CD14-positive monocyte (primary cell): Measurements from ENCODE around the gene SPAG17. TPM values are rescaled to one million over a fixed set of nuclear protein-coding genes. Genes with fewer than 3 reads are reported as not detected.

ENCODE experiments used
- DNase-seq, 3 donors: peaks; one replicate each; pipeline ENCODE4 v3.0.0-alpha.2; 2011 to 2022
- H2AFZ ChIP-seq: 2 replicates; pipeline ENCODE4 v1.6.0; 2012; ENCODE audit warnings: mild to moderate bottlenecking, low read depth, low read length, inconsistent platforms; ENCODE audit not compliant: insufficient read depth, poor library complexity, severe bottlenecking
- H3K27ac ChIP-seq, 2 donors: 1 replicate in 1 of 2; 2 replicates in 1 of 2; pipeline ENCODE4 v1.5.1; 2012 to 2013; ENCODE audit warnings: low read length in 2 of 2, control low read depth in 1 of 2, inconsistent platforms in 1 of 2, low read depth in 1 of 2, mild to moderate bottlenecking in 1 of 2
- H3K27me3 ChIP-seq, 2 donors: one replicate each; pipeline versions ENCODE4 v1.6.0 to v1.6.1; 2011 to 2013; ENCODE audit warnings: low read length in 2 of 2; ENCODE audit not compliant: control insufficient read depth in 2 of 2, insufficient read depth in 2 of 2
- H3K36me3 ChIP-seq, 2 donors: replicated peaks in 1 of 2; 1 replicate in 1 of 2; 2 replicates in 1 of 2; pipeline versions ENCODE4 v1.5.1 to v1.6.1; 2012 to 2013; ENCODE audit warnings: low read length in 2 of 2, control low read depth in 1 of 2, inconsistent platforms in 1 of 2, mild to moderate bottlenecking in 1 of 2; ENCODE audit not compliant: insufficient read depth in 2 of 2, control insufficient read depth in 1 of 2
- H3K4me1 ChIP-seq, 2 donors: 1 replicate in 1 of 2; 2 replicates in 1 of 2; pipeline versions ENCODE4 v1.5.1 to v1.6.1; 2012 to 2013; ENCODE audit warnings: low read length in 2 of 2, control low read depth in 1 of 2, inconsistent platforms in 1 of 2, mild to moderate bottlenecking in 1 of 2, moderate library complexity in 1 of 2; ENCODE audit not compliant: insufficient read depth in 2 of 2, control insufficient read depth in 1 of 2
- H3K4me2 ChIP-seq: replicated peaks from 2 replicates; pipeline ENCODE3; 2012; ENCODE audit warnings: low read length, moderate library complexity, mild to moderate bottlenecking; ENCODE audit not compliant: poor library complexity, severe bottlenecking; ENCODE audit errors: extremely low read depth
- H3K4me3 ChIP-seq, 3 experiments: fragments of 200-600 bp in 1 of 3; sonication (generic) in 1 of 3; replicated peaks in 1 of 3; 1 replicate in 2 of 3; 2 replicates in 1 of 3; pipeline ENCODE4 v1.5.1; 2011 to 2013; ENCODE audit warnings: low read length in 3 of 3, mild to moderate bottlenecking in 3 of 3, control low read depth in 2 of 3, low read depth in 2 of 3, inconsistent platforms in 1 of 3, moderate library complexity in 1 of 3
- H3K79me2 ChIP-seq: 2 replicates; pipeline ENCODE4 v1.6.0; 2012; ENCODE audit warnings: mild to moderate bottlenecking, control low read depth, inconsistent platforms, low read length, moderate library complexity; ENCODE audit not compliant: insufficient read depth
- H3K9ac ChIP-seq: 2 replicates; pipeline ENCODE4 v1.6.0; 2017; ENCODE audit warnings: low read length, mild to moderate bottlenecking; ENCODE audit not compliant: insufficient read depth, poor library complexity, severe bottlenecking
- H3K9me3 ChIP-seq, 2 donors: replicated peaks in 1 of 2; 1 replicate in 1 of 2; 2 replicates in 1 of 2; pipeline versions ENCODE4 v1.5.1 to v1.6.1; 2012 to 2013; ENCODE audit warnings: low read length in 2 of 2, control low read depth in 1 of 2; ENCODE audit not compliant: control insufficient read depth in 1 of 2, insufficient read depth in 1 of 2
- H4K20me1 ChIP-seq: 2 replicates; pipeline ENCODE4 v1.6.0; 2012; ENCODE audit warnings: mild to moderate bottlenecking, low read length, control low read depth, moderate library complexity; ENCODE audit not compliant: insufficient read depth
- H3K27ac Mint-ChIP-seq, 7 donors: one replicate each; pipeline ENCODE4 v1.8.0; 2020; ENCODE audit warnings: mild to moderate bottlenecking in 7 of 7, mixed read lengths in 7 of 7, moderate library complexity in 6 of 7, inconsistent platforms in 2 of 7
- H3K27me3 Mint-ChIP-seq, 3 donors: one replicate each; pipeline ENCODE4 v1.8.0; 2021 to 2022; ENCODE audit warnings: low read depth in 3 of 3, mild to moderate bottlenecking in 3 of 3, mixed read lengths in 3 of 3, moderate library complexity in 3 of 3, inconsistent platforms in 1 of 3
- H3K36me3 Mint-ChIP-seq, 2 donors: one replicate each; pipeline ENCODE4 v1.8.0; 2020; ENCODE audit warnings: mixed read lengths in 2 of 2, inconsistent platforms in 1 of 2, mild to moderate bottlenecking in 1 of 2
- H3K4me1 Mint-ChIP-seq: one replicate; pipeline ENCODE4 v1.8.0; 2020; ENCODE audit warnings: mild to moderate bottlenecking, mixed read lengths
- H3K4me3 Mint-ChIP-seq, 2 donors: one replicate each; pipeline ENCODE4 v1.8.0; 2020; ENCODE audit warnings: mild to moderate bottlenecking in 2 of 2, mixed read lengths in 2 of 2, moderate library complexity in 1 of 2
- H3K9me3 Mint-ChIP-seq, 7 donors: one replicate each; pipeline ENCODE4 v1.8.0; 2020 to 2022; ENCODE audit warnings: mixed read lengths in 7 of 7, mild to moderate bottlenecking in 6 of 7, moderate library complexity in 6 of 7, inconsistent platforms in 2 of 7
- WGBS: methylation state at CpG from one replicate; pipeline ENCODE4 v1.1.5; 2013; ENCODE audit warnings: missing lambda C conversion rate; ENCODE audit not compliant: insufficient coverage; 5-methylcytosine and 5-hydroxymethylcytosine counted together
- intact Hi-C, 2 donors: fragments of 100-400 bp; cut with micrococcal nuclease; formaldehyde crosslinking; loops; one replicate each; pipeline versions ENCODE4 v1.15.0 to v1.15.1; 2023
- polyA plus RNA-seq, 3 donors: library from polyadenylated mRNA; depleted of rRNA in 1 of 3; unstranded in 2 of 3; stranded (reverse) in 1 of 3; fragments of 300-500 nt in 2 of 3; fragments of >200 nt in 1 of 3; fragmentation: Illumina TruSeq in 2 of 3; gene quantifications; 1 replicate in 2 of 3; 2 replicates in 1 of 3; pipeline ENCODE4 v1.2.3, GENCODE V29; 2012 to 2021
- TF ChIP-seq, protein P1 (sequence below): fragments of 200-600 bp; IDR thresholded peaks from one replicate; pipeline ENCODE4 v1.8.0; 2022; ENCODE audit warnings: antibody characterized with exemption, mild to moderate bottlenecking

Gene SPAG17
- polyA plus RNA-seq, 3 donors, result 0.26 to 0.87 (median 0.68) TPM

- Mint-ChIP-seq H3K36me3 (peaks cover 20 to 25% of the 10 kb centered on the region in 2 donors), H3K9me3 (no peaks in the 10 kb centered on the region)
- TF ChIP-seq, protein P1, sequence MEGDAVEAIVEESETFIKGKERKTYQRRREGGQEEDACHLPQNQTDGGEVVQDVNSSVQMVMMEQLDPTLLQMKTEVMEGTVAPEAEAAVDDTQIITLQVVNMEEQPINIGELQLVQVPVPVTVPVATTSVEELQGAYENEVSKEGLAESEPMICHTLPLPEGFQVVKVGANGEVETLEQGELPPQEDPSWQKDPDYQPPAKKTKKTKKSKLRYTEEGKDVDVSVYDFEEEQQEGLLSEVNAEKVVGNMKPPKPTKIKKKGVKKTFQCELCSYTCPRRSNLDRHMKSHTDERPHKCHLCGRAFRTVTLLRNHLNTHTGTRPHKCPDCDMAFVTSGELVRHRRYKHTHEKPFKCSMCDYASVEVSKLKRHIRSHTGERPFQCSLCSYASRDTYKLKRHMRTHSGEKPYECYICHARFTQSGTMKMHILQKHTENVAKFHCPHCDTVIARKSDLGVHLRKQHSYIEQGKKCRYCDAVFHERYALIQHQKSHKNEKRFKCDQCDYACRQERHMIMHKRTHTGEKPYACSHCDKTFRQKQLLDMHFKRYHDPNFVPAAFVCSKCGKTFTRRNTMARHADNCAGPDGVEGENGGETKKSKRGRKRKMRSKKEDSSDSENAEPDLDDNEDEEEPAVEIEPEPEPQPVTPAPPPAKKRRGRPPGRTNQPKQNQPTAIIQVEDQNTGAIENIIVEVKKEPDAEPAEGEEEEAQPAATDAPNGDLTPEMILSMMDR, result no peak
Measured at GRCh38 chr1:117964290-117965038, 220.6 kb downstream of the SPAG17 start.

GRCh38 chr1:117959364-117959763 lies 225.7 kb downstream of the SPAG17 start:
- intact Hi-C loops, result no loop called here
- H3K4me3 ChIP-seq, result no peak overlapping the region
- no peak overlapping the region for H3K4me2 ChIP-seq
- no peak overlapping the region for H2AFZ ChIP-seq
- TF ChIP-seq, protein P1, result no peak
- no peak overlapping the region for H3K27ac ChIP-seq
- no peaks in the 10 kb centered on the region for H4K20me1 ChIP-seq
- H3K36me3 ChIP-seq, result peaks cover 56 to 83% of the 10 kb centered on the region in 2 donors
- H3K9ac ChIP-seq, result no peak overlapping the region
- Mint-ChIP-seq H3K4me1 (no peaks in the 10 kb centered on the region), H3K27ac (no peak overlapping the region), H3K27me3 (no peaks in the 10 kb centered on the region), H3K9me3 (no peaks in the 10 kb centered on the region), H3K4me3 (no peak overlapping the region), H3K36me3 (peaks cover 62 to 69% of the 10 kb centered on the region in 2 donors)
- H3K79me2 ChIP-seq, result no peaks in the 10 kb centered on the region
- H3K27me3 ChIP-seq, result no peaks in the 10 kb centered on the region
- H3K4me1 ChIP-seq, result no peaks in the 10 kb centered on the region
- no CpG with 5 or more reads among the region's 3 CpGs for whole genome bisulfite sequencing
- no peak for DNase-seq
- no peaks in the 10 kb centered on the region for H3K9me3 ChIP-seq

More at GRCh38 chr1:117964290-117965038, 220.6 kb downstream of the SPAG17 start:
- Histone ChIP-seq H3K4me1 (peaks cover 0 to 5% of the 10 kb centered on the region in 2 donors), H3K27ac (no peak overlapping the region), H3K4me3 (no peak overlapping the region), H3K4me2 (no peak overlapping the region), H3K9ac (no peak overlapping the region), H4K20me1 (no peaks in the 10 kb centered on the region), H3K36me3 (peaks cover 14 to 32% of the 10 kb centered on the region in 2 donors), H3K79me2 (no peaks in the 10 kb centered on the region), H3K9me3 (no peaks in the 10 kb centered on the region), H3K27me3 (no peaks in the 10 kb centered on the region), H2AFZ (no peak overlapping the region)
- DNase-seq, result no peak
- H3K4me1 Mint-ChIP-seq, result peaks cover 13% of the 10 kb centered on the region
- WGBS, result 75% methylated on average over 1 of the region's 3 CpGs
- H3K4me3 Mint-ChIP-seq, result no peak overlapping the region
- no peak overlapping the region for H3K27ac Mint-ChIP-seq
- H3K27me3 Mint-ChIP-seq, result no peaks in the 10 kb centered on the region
- intact Hi-C loops, result no loop called here
